ENCODE results near the gene CARD8. TPM values are rescaled to one million over a fixed set of nuclear protein-coding genes. Genes with fewer than 3 reads are reported as not detected.

The CARD8 gene
- total RNA-seq, result 6.3 and 28.0 TPM in 2 replicates

DNA sequence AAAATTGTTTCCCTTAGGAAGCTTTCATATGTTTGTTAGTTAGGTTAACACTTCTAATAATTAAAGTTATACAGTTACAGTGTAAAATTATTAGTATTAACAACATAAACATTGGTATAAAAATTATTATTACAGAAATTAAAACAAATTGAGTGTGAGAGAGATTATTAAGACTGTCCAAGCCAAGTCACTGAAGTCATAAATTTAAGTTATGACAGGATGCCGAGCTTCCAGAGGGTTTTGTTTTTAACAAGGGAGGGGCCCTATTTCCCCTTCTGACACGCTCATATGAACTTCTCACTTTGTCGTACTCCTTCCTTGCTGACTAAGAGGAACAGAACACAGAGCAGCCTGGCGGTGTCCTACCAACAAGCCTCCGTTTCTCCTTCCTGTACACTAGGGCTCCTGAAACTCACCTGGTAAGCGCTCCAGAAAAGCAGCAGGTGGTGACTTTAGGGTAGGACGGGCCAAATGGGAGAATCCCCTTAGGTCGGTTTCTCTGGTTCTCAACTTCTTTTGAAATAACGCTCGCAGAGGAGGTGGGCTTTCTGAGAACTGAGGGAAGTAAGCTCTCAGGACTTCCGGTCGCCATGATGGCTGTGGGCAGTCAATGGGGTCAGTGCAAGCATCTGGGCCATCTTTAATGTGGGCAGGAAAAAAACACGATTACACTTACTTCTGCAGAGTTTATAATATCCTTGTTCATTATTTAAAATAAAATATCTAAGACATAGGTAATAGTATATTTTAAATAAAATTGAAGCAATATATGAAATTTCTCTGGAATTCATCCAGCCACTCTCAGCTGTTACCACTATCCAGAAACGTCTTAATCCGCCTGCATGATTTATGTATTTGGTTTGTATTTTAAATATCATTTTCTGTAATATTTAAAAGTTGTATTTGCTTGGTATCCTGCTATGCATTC, at the start of gene CARD8:
Gene CARD8 (minus strand): TSS at position 537 of the 928 bp plus-strand sequence. CDS start 14,892 bp downstream, outside the sequence.

GRCh38 chr19:48169939-48170803, 85.5 kb downstream of the CARD8 start, which contains the start of the genes LIG1 and ZSWIM9:
Gene LIG1, minus strand, starts transcription at chr19:48170344. Its CDS starts 4,778 bp downstream, at chr19:48165566.
Gene ZSWIM9, plus strand, starts transcription at chr19:48170680. Its CDS starts 1,123 bp downstream, at chr19:48171803.

Other genes starting within 250 kb of the CARD8 start
- not detected in 2 replicates for gene CABP5, start 211.8 kb downstream of the CARD8 start, total RNA-seq
- gene PLA2G4C, start 145.1 kb downstream of the CARD8 start, total RNA-seq, result 0.16 and 2.3 TPM in 2 replicates
- 18.8 and 27.9 TPM in 2 replicates for gene LIG1, start 85.6 kb downstream of the CARD8 start, total RNA-seq
- 1.8 and 4.2 TPM in 2 replicates for gene ZSWIM9, start 85.2 kb downstream of the CARD8 start, total RNA-seq
- gene ZNF114, start 14.2 kb upstream of the CARD8 start, total RNA-seq, result 0.16 and 0.26 TPM in 2 replicates
- 94.1 and 196 TPM in 2 replicates for gene EMP3, start 69.6 kb upstream of the CARD8 start, total RNA-seq
- gene TMEM143, start 108.0 kb upstream of the CARD8 start, total RNA-seq, result 2.6 and 12.5 TPM in 2 replicates
- not detected in 2 replicates for gene SYNGR4, start 108.5 kb upstream of the CARD8 start, total RNA-seq
- 205 and 376 TPM in 2 replicates for gene KDELR1, start 135.6 kb upstream of the CARD8 start, total RNA-seq
- 1.0 and 1.3 TPM in 2 replicates for gene GRIN2D, start 137.8 kb upstream of the CARD8 start, total RNA-seq
- gene GRWD1, start 190.1 kb upstream of the CARD8 start, total RNA-seq, result 35.1 and 45.9 TPM in 2 replicates
- 0.26 and 0.88 TPM in 2 replicates for gene KCNJ14, start 199.7 kb upstream of the CARD8 start, total RNA-seq
- 24.7 and 34.3 TPM in 2 replicates for gene CYTH2, start 213.5 kb upstream of the CARD8 start, total RNA-seq